ENCODE results near the gene CDK6. TPM values are rescaled to one million over a fixed set of nuclear protein-coding genes. Genes with fewer than 3 reads are reported as not detected.
"Not testable (repeated sequence)": the region's sequence is repeated elsewhere in the genome, so short reads cannot be mapped to it uniquely, and the experiment has no call there.

CDK6 gene
- total RNA-seq, result 10 to 100 TPM; 43.6 to 85.1 (median 63.3) TPM

DNA sequence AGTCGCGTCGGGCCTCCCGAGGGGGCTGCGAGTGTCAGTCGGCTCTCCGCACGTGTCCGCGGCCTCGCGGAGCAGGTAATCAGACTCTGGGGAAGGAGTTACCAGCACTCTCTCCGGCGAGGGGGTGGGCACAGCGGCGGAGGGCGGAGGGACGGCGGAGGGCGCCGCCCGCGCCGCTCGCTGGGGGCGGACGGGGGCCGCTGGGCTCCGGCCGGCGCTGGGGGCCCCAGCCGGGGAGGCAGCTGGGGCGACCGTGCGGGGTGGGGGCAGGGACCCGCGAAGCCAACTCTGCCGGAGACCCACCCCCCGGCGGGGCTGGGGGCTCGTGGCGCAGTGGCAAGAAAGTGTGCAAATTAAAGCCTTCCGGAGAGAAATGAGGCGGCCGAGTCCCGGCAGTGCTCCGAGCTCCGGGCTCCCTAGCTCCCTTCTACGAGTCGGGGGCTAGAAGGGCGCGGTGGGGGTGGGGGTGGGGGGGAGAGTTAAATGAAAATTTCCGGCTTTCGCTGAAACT lies at the start of gene CDK6:
Gene CDK6, minus strand, starts transcription at position 85 of the 511 bp plus-strand sequence. CDS start 3,250 bp downstream, outside the sequence.
- no peak for TF ChIP-seq POLR2A (IDR thresholded peaks at IDR 0.05)
- TF ChIP-seq, protein P1, sequence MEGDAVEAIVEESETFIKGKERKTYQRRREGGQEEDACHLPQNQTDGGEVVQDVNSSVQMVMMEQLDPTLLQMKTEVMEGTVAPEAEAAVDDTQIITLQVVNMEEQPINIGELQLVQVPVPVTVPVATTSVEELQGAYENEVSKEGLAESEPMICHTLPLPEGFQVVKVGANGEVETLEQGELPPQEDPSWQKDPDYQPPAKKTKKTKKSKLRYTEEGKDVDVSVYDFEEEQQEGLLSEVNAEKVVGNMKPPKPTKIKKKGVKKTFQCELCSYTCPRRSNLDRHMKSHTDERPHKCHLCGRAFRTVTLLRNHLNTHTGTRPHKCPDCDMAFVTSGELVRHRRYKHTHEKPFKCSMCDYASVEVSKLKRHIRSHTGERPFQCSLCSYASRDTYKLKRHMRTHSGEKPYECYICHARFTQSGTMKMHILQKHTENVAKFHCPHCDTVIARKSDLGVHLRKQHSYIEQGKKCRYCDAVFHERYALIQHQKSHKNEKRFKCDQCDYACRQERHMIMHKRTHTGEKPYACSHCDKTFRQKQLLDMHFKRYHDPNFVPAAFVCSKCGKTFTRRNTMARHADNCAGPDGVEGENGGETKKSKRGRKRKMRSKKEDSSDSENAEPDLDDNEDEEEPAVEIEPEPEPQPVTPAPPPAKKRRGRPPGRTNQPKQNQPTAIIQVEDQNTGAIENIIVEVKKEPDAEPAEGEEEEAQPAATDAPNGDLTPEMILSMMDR (IDR thresholded peaks at IDR 0.05), result no peak
- intact Hi-C loops (cut with DNase I; ENCODE audit: low total_unique reads), result no loop called here
- WGBS, 2 donors, result 0 to 1% methylated on average over 33 to 43 of the region's 54 CpGs
- H3K4me3 ChIP-seq (ENCODE audit: low read depth, poor library complexity, severe bottlenecking), result peak within 1 kb of the TSS; percentile 72
- DNase-seq (ENCODE audit: low spot score in 2 of 2), result peak; percentile 47 to 93

DNA sequence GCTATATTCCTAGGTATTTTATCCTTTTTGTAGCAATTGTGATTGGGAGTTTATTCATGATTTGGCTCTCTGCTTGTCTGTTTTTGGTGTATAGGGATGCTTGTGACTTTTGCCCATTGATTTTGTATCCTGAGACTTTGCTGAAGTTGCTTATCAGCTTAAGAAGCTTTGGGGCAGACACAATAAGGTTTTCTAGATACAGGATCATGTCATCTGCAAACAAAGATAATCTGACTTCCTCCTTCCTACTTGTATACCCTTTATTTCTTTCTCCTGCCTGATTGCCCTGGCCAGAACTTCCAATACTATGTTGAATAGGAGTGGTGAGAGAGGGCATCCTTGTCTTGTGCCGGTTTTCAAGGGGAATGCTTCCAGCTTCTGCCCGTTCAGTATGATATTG lies 49.7 kb upstream of the CDK6 start:
- H3K4me3 ChIP-seq (ENCODE audit: low read depth, poor library complexity, severe bottlenecking); intact Hi-C loops (cut with DNase I; ENCODE audit: low total_unique reads); DNase-seq (ENCODE audit: low spot score in 2 of 2): not testable (repeated sequence)
- 94 to 96% methylated on average over 2 of the region's 2 CpGs for WGBS, 2 donors

DNA sequence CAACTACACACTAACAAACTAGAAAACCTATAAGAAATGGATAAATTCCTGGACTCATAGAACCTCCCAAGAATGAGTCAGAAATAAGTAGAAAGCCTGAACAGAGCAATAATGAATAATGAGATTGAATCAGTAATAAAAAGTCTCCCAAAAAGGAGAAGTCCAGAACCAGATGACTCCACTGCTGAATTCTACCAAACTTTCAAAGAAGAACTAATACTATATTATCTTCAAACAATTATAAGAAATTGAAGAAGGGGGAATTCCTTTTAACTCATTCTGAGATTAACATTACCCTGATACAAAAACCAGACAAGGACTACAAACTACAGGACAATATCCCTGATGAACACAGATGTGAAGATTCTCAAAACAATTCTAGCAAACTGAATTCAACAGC lies 47.8 kb upstream of the CDK6 start:
- H3K4me3 ChIP-seq (ENCODE audit: low read depth, poor library complexity, severe bottlenecking), result no peak overlapping the region
- DNase-seq (ENCODE audit: low spot score in 2 of 2), result no peak
- intact Hi-C loops (cut with DNase I; ENCODE audit: low total_unique reads), result no loop called here
- no peak for TF ChIP-seq POLR2A (IDR thresholded peaks at IDR 0.05)
- TF ChIP-seq, protein P1 (IDR thresholded peaks at IDR 0.05), result no peak

DNA sequence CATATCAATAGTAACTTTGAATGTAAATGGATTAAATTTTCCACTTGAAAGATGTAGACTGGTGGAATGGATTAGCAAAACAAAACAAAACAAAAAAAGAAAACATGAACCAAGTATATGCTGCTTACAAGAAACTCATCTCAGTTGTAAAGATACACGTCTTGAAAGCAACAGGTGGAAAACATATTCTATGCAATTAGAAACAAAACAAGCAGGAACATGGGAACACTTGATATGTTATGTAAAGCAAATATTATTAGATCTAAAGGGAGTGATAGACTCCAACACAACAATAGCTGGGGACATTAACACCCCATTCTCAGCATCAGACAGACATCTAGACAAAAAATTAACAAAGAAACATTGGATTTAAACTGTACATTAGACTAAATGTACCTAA lies 46.4 kb upstream of the CDK6 start:
- DNase-seq (ENCODE audit: low spot score in 2 of 2), result no peak
- intact Hi-C loops (cut with DNase I; ENCODE audit: low total_unique reads), result no loop called here
- 70 to 86% methylated on average over 1 of the region's 1 CpG for WGBS, 2 donors
- TF ChIP-seq POLR2A (IDR thresholded peaks at IDR 0.05), result no peak
- TF ChIP-seq, protein P1 (IDR thresholded peaks at IDR 0.05), result no peak
- no peak overlapping the region for H3K4me3 ChIP-seq (ENCODE audit: low read depth, poor library complexity, severe bottlenecking)

DNA sequence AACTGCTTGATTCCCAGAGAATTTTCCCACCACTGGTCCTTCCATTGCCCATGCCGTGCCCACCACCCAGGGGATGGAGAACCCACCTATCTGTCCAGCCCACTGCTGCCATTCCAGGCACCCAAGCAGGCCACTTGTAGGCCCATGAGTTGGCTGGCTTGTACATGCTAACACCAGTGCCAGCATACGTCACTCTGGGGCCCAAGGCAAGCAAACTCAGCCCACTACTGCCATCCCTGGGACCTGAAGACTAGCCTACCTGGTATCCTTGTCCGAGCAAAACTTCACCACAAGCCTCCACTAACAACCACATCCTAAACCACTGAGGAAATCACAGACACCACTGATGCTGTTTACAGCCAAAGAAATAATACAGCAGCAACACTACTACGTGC lies 44.7 kb upstream of the CDK6 start:
- intact Hi-C loops (cut with DNase I; ENCODE audit: low total_unique reads), result no loop called here
- 93% methylated on average over 4 of the region's 4 CpGs for whole genome bisulfite sequencing, 2 donors

DNA sequence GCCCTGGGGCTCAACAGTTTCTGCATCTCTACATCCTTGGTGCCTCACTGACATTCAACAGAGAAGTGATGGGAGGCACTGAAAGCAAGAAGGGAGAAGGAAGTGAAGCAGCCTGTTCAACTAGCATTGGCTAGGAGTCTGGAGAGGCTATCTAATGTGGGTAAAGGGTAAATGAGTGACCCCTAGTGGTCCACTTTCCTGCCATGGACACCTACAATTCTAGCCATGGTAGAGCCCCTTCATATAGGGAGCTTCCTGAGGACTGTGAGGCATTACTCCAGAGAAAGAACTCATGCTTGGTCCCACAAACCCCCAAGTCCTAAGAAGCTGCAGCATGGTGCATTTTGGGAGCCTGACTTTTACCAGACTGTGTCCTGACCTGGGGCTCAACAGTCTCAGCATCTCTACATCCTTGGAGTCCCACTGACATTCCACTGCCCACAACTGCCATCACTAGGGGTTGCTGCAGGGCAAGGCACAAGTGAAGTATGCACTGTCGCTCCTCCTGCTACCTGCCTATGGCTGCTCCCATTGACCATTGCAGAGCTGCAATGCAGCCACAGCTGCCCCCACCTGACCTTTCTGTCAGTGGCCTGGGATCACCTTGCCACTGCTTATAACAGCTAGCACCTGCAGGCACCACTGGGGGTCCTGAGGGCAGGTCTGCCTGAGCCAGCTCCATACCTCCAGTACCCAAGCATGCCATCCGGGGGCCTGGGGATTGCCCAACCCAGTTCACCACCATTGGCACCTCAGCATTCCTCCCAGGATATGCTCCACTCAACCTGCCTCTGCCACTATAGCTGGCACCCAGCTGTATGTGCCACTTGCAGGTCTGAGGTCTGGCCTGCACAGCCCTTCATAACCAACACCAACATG lies 44.1 kb upstream of the CDK6 start:
- WGBS, 2 donors, result 73 to 95% methylated on average over 2 of the region's 2 CpGs
- intact Hi-C loops (cut with DNase I; ENCODE audit: low total_unique reads), result no loop called here
- H3K4me3 ChIP-seq (ENCODE audit: low read depth, poor library complexity, severe bottlenecking), result no peak overlapping the region
- DNase-seq (ENCODE audit: low spot score in 2 of 2), result no peak
- TF ChIP-seq, protein P1 (IDR thresholded peaks at IDR 0.05), result no peak
- no peak for TF ChIP-seq POLR2A (IDR thresholded peaks at IDR 0.05)

More for the DNA sequence above, 44.7 kb upstream of the CDK6 start:
- H3K4me3 ChIP-seq (ENCODE audit: low read depth, poor library complexity, severe bottlenecking), result no peak overlapping the region
- no peak for DNase-seq (ENCODE audit: low spot score in 2 of 2)
- no peak for TF ChIP-seq POLR2A (IDR thresholded peaks at IDR 0.05)
- TF ChIP-seq, protein P1 (IDR thresholded peaks at IDR 0.05), result no peak

Data from lower leg skin (tissue), 4 donors.